Measurements from ENCODE around the gene AMZ2.

GRCh38 chr17:68301438-68301959 is 53.7 kb downstream of the AMZ2 start:
- TF ChIP-seq CTCF (IDR thresholded peaks at IDR 0.05; ENCODE audit: low read depth, low read length) (no peak), EZH2phosphoT487 (IDR thresholded peaks at IDR 0.05; ENCODE audit: low read depth) (no peak)

All from OCI-LY3 (cell line).